Osteoblast (primary cell): ENCODE data around the gene DAPK1. TPM values are rescaled to one million over a fixed set of nuclear protein-coding genes. Genes with fewer than 3 reads are reported as not detected.

ENCODE experiments used
- DNase-seq: peaks from one replicate; pipeline ENCODE4 v3.0.0; 2011; ENCODE audit warnings: low spot score, mixed read lengths; ENCODE audit not compliant: insufficient read length; ENCODE audit errors: missing footprints
- H2AFZ ChIP-seq: 2 replicates; pipeline ENCODE4 v1.6.0; 2011; ENCODE audit warnings: mild to moderate bottlenecking, low read length
- H3K27ac ChIP-seq: 2 replicates; pipeline ENCODE4 v1.5.1; 2011; ENCODE audit warnings: mild to moderate bottlenecking, low read depth, low read length, moderate library complexity
- H3K27me3 ChIP-seq: 2 replicates; pipeline ENCODE4 v1.6.0; 2012; ENCODE audit warnings: mild to moderate bottlenecking, control low read depth, inconsistent platforms, low read length, moderate library complexity; ENCODE audit not compliant: insufficient read depth
- H3K36me3 ChIP-seq: 2 replicates; pipeline ENCODE4 v1.5.1; 2011; ENCODE audit warnings: mild to moderate bottlenecking, low read length, control low read depth, moderate library complexity; ENCODE audit not compliant: insufficient read depth
- H3K4me1 ChIP-seq: 2 replicates; pipeline ENCODE4 v1.5.1; 2011; ENCODE audit warnings: mild to moderate bottlenecking, low read length, control low read depth, moderate library complexity; ENCODE audit not compliant: insufficient read depth
- H3K4me2 ChIP-seq: 2 replicates; pipeline ENCODE4 v1.6.0; 2011; ENCODE audit warnings: mild to moderate bottlenecking, low read length; ENCODE audit not compliant: insufficient read depth
- H3K4me3 ChIP-seq: fragments of 200-600 bp; sonication (generic); 3 replicates; pipeline ENCODE4 v1.5.1; 2012; ENCODE audit warnings: mild to moderate bottlenecking, low read length, inconsistent platforms; ENCODE audit not compliant: insufficient read depth
- H3K79me2 ChIP-seq: 2 replicates; pipeline ENCODE4 v1.6.0; 2012; ENCODE audit warnings: mild to moderate bottlenecking, low read length, control low read depth, inconsistent platforms; ENCODE audit not compliant: insufficient read depth
- H3K9me3 ChIP-seq: 2 replicates; pipeline ENCODE4 v1.5.1; 2011; ENCODE audit warnings: low read depth, low read length, control low read depth
- H4K20me1 ChIP-seq: 2 replicates; pipeline ENCODE4 v1.6.0; 2012; ENCODE audit warnings: mild to moderate bottlenecking, low read length, control low read depth; ENCODE audit not compliant: insufficient read depth
- total RNA-seq: library from RNA; depleted of rRNA; stranded (reverse); fragments of >200 nt; gene quantifications from 2 replicates; pipeline ENCODE4 v1.2.3, GENCODE V29; 2012
- TF ChIP-seq, protein P1 (sequence below): IDR thresholded peaks from 2 replicates; pipeline ENCODE4 v1.5.1; 2011; ENCODE audit warnings: mild to moderate bottlenecking, low read depth, low read length, moderate library complexity; ENCODE audit errors: extremely low read depth

DAPK1 gene
- total RNA-seq, 1 donor = 55.4 TPM

DNA sequence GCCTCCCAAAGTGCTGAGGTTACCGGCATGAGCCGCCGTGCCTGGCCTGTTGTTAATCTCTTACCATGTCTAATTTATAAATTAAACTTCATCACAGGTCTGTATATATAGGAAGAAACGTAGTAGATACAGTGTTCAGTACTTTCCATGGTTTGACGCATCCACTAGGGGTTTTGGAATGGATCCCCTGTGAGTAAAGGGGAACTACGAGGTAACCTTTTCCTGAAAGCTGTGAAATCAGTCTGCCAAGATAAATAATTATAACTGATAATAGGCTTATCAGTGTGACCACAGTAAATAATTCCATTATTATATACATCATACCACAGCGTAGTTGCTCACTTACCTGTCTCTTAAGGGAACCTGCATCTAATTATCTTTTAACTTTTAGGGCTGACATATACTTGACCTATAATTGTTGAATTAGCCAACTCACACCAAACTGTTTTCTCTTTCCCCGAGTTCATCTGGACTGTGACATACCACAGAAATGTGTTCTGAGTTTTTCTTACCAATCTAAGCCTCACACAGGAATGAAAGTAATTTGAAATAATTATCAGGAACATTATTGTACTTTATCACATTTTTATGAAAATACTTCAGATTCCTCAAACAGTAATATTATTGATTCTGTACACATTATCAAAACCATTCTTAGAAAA is 42.9 kb downstream of the DAPK1 start:
- Histone ChIP-seq H3K4me3 (no peak overlapping the region), H3K4me2 (no peak overlapping the region), H3K79me2 (no peaks in the 10 kb centered on the region), H3K4me1 (no peaks in the 10 kb centered on the region), H3K27me3 (no peaks in the 10 kb centered on the region), H4K20me1 (no peaks in the 10 kb centered on the region), H3K36me3 (no peaks in the 10 kb centered on the region), H3K9me3 (no peaks in the 10 kb centered on the region), H2AFZ (no peak overlapping the region), H3K27ac (no peak overlapping the region)
- TF ChIP-seq, protein P1, sequence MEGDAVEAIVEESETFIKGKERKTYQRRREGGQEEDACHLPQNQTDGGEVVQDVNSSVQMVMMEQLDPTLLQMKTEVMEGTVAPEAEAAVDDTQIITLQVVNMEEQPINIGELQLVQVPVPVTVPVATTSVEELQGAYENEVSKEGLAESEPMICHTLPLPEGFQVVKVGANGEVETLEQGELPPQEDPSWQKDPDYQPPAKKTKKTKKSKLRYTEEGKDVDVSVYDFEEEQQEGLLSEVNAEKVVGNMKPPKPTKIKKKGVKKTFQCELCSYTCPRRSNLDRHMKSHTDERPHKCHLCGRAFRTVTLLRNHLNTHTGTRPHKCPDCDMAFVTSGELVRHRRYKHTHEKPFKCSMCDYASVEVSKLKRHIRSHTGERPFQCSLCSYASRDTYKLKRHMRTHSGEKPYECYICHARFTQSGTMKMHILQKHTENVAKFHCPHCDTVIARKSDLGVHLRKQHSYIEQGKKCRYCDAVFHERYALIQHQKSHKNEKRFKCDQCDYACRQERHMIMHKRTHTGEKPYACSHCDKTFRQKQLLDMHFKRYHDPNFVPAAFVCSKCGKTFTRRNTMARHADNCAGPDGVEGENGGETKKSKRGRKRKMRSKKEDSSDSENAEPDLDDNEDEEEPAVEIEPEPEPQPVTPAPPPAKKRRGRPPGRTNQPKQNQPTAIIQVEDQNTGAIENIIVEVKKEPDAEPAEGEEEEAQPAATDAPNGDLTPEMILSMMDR = no peak
- no peak for DNase-seq

DNA sequence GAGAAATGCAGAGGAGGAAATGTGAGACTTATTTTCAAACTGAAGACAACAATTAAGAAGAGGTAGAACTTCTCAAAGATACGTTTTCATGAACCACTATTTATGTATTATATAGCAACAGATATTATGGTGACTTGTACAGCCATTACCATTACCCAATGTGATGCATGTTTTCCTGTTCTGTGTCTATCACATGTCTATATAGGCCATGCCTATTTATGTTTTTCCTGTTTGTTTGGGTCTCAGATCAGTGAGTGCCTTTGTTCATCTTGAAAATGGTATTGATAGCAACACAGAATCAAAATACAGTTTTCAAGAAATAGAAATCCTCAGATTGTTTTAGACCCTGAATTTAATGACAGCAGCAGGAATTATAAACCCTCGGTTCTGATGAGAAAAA is 44.0 kb downstream of the DAPK1 start:
- H3K4me1 ChIP-seq = peaks cover 7% of the 10 kb centered on the region
- H4K20me1 ChIP-seq = no peaks in the 10 kb centered on the region
- H2AFZ ChIP-seq = no peak overlapping the region
- no peaks in the 10 kb centered on the region for H3K79me2 ChIP-seq
- H3K9me3 ChIP-seq = no peaks in the 10 kb centered on the region
- no peak overlapping the region for H3K27ac ChIP-seq
- no peak overlapping the region for H3K4me3 ChIP-seq
- no peak overlapping the region for H3K4me2 ChIP-seq
- H3K36me3 ChIP-seq = no peaks in the 10 kb centered on the region
- DNase-seq = no peak
- TF ChIP-seq, protein P1 = no peak
- no peaks in the 10 kb centered on the region for H3K27me3 ChIP-seq

DNA sequence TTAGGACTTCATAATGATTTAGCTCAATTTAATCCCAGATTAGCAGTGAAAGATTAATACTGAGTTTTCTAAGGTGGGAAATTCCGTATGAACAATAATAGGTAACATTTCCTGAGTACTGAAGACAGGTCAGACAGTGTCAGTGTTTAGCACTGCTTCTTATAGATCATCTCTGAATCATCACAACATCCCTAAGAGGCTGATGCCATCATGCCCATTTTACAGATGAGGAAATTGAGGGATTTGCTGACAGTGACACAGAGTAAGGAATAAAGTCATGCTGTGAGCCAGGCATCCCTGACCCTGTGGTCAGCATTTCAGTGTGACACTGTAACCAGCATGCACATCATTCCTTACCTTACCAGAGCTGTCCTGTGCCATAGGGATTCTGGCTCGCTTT is 44.5 kb downstream of the DAPK1 start:
- no peaks in the 10 kb centered on the region for H3K79me2 ChIP-seq
- no peak overlapping the region for H3K4me2 ChIP-seq
- H3K4me1 ChIP-seq = peaks cover 7% of the 10 kb centered on the region
- no peak for DNase-seq
- no peak overlapping the region for H3K4me3 ChIP-seq
- H3K27ac ChIP-seq = no peak overlapping the region
- no peaks in the 10 kb centered on the region for H3K27me3 ChIP-seq
- TF ChIP-seq, protein P1 = no peak
- H3K36me3 ChIP-seq = no peaks in the 10 kb centered on the region
- no peak overlapping the region for H2AFZ ChIP-seq
- H4K20me1 ChIP-seq = no peaks in the 10 kb centered on the region
- no peaks in the 10 kb centered on the region for H3K9me3 ChIP-seq

DNA sequence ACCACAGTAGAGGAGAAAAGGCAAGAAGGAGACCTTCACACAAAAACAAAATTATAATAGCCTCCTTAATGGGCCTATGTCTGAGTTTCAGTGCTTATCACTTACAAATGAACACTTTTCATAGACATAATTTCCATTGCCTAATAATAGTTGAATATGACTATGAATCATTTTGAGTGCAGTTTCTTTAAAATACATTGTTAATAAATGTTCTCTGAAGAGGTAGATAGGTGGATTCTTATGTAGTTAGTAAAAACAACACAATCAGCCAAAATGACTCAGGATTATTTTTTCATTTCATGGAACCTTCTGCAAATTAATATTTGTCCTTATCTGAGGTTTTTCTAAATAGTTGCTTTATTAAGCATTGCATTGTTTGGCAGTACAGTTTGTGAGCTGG is 45.6 kb downstream of the DAPK1 start:
- no peaks in the 10 kb centered on the region for H4K20me1 ChIP-seq
- no peak overlapping the region for H3K4me2 ChIP-seq
- TF ChIP-seq, protein P1 = no peak
- H3K9me3 ChIP-seq = no peaks in the 10 kb centered on the region
- no peaks in the 10 kb centered on the region for H3K79me2 ChIP-seq
- H3K4me1 ChIP-seq = peaks cover 7% of the 10 kb centered on the region
- no peak overlapping the region for H3K4me3 ChIP-seq
- H3K27me3 ChIP-seq = no peaks in the 10 kb centered on the region
- H3K36me3 ChIP-seq = no peaks in the 10 kb centered on the region
- no peak overlapping the region for H2AFZ ChIP-seq
- DNase-seq = no peak
- H3K27ac ChIP-seq = no peak overlapping the region
